H1 (cell line): ENCODE results near the gene TGFB1. TPM values are rescaled to one million over a fixed set of nuclear protein-coding genes. Genes with fewer than 3 reads are reported as not detected.

ENCODE experiments used
- CTCF ChIA-PET: fragments of 300-600 bp; sonication (Branson Sonifier 250); formaldehyde crosslinking; loops from one replicate; lab custom pipeline; 2021; ENCODE audit not compliant: partially characterized antibody; lab: Charles Lee
- POLR2A ChIA-PET: fragments of 300-600 bp; sonication (Branson Sonifier 250); formaldehyde crosslinking; loops from one replicate; lab custom pipeline; 2021; ENCODE audit warnings: inconsistent platforms; ENCODE audit not compliant: partially characterized antibody; lab: Charles Lee
- DNase-seq, 2 experiments: peaks; one replicate each; pipeline versions ENCODE4 v3.0.0 to v3.0.0-alpha.2; 2010 to 2022; ENCODE audit warnings: low spot score in 2 of 2, low read depth in 1 of 2, mixed read lengths in 1 of 2
- FAIRE-seq: peaks from 2 replicates; lab custom pipeline; 2011; peaks lifted over from hg19 to GRCh38; lab: Jason Lieb, UNC
- H2AFZ ChIP-seq: 2 replicates; pipeline ENCODE4 v1.8.1; 2012; ENCODE audit warnings: low read length, inconsistent platforms
- H2AK5ac ChIP-seq: 2 replicates; pipeline ENCODE4 v1.6.1; 2013; ENCODE audit warnings: low read depth, low read length
- H2BK120ac ChIP-seq: replicated peaks from 2 replicates; pipeline ENCODE3; 2013; ENCODE audit warnings: low read depth, low read length, inconsistent platforms
- H2BK12ac ChIP-seq: 2 replicates; pipeline ENCODE4 v1.6.1; 2013; ENCODE audit warnings: low read depth, low read length
- H2BK15ac ChIP-seq: 2 replicates; pipeline ENCODE4 v1.6.1; 2013; ENCODE audit warnings: low read length
- H2BK20ac ChIP-seq: 2 replicates; pipeline ENCODE4 v1.6.1; 2013; ENCODE audit warnings: low read length
- H2BK5ac ChIP-seq: 2 replicates; pipeline ENCODE4 v1.6.1; 2013; ENCODE audit warnings: low read depth, low read length
- H3K14ac ChIP-seq: 2 replicates; pipeline ENCODE4 v1.6.1; 2013; ENCODE audit warnings: inconsistent platforms; ENCODE audit not compliant: insufficient read length
- H3K18ac ChIP-seq: 2 replicates; pipeline ENCODE4 v1.6.1; 2013; ENCODE audit warnings: low read length; ENCODE audit errors: extremely low read depth
- H3K23ac ChIP-seq: 2 replicates; pipeline ENCODE4 v1.6.1; 2013; ENCODE audit warnings: inconsistent platforms; ENCODE audit not compliant: insufficient read length
- H3K23me2 ChIP-seq: 2 replicates; pipeline ENCODE4 v1.6.1; 2013; ENCODE audit warnings: low read depth, low read length
- H3K27ac ChIP-seq: 2 replicates; pipeline ENCODE4 v1.6.1; 2011; ENCODE audit warnings: low read depth, low read length, inconsistent platforms
- H3K27me3 ChIP-seq, 4 experiments: replicated peaks in 1 of 4; 1 replicate in 1 of 4; 2 replicates in 3 of 4; pipeline versions ENCODE4 v1.6.1 to v1.8.1; 2011 to 2013; ENCODE audit warnings: low read length in 3 of 4, mild to moderate bottlenecking in 3 of 4, inconsistent platforms in 2 of 4, mixed read lengths in 2 of 4, moderate library complexity in 1 of 4; ENCODE audit not compliant: control insufficient read depth in 3 of 4, insufficient read depth in 3 of 4; ENCODE audit errors: extremely low read depth in 1 of 4
- H3K36me3 ChIP-seq, 4 experiments: 2 replicates each; pipeline versions ENCODE4 v1.6.1 to v1.8.1; 2011 to 2013; ENCODE audit warnings: mild to moderate bottlenecking in 4 of 4, low read length in 3 of 4, moderate library complexity in 2 of 4, control low read depth in 1 of 4, inconsistent platforms in 1 of 4; ENCODE audit not compliant: insufficient read depth in 4 of 4, control insufficient read depth in 2 of 4
- H3K4ac ChIP-seq: replicated peaks from 2 replicates; pipeline ENCODE3; 2013; ENCODE audit warnings: low read length, low read depth, mixed read lengths, inconsistent platforms; ENCODE audit not compliant: insufficient read length
- H3K4me1 ChIP-seq, 4 experiments: replicated peaks in 1 of 4; 1 replicate in 1 of 4; 2 replicates in 3 of 4; pipeline versions ENCODE4 v1.6.1 to v1.8.1; 2011 to 2013; ENCODE audit warnings: low read length in 3 of 4, inconsistent platforms in 2 of 4, mixed read lengths in 1 of 4; ENCODE audit not compliant: insufficient read depth in 4 of 4, control insufficient read depth in 3 of 4
- H3K4me2 ChIP-seq, 2 experiments: 2 replicates each; pipeline versions ENCODE4 v1.6.1 to v1.8.1; 2011 to 2013; ENCODE audit warnings: low read depth in 2 of 2, low read length in 2 of 2, control low read depth in 1 of 2, inconsistent platforms in 1 of 2, mild to moderate bottlenecking in 1 of 2; ENCODE audit not compliant: insufficient read depth in 1 of 2
- H3K4me3 ChIP-seq, 4 experiments: fragments of 200-600, 300-600 bp in 1 of 4; sonication (generic), shearing (Covaris generic), sonication (Bioruptor Twin) in 1 of 4; 2 replicates each; pipeline versions ENCODE4 v1.5.1 to v1.8.1; 2011 to 2016; ENCODE audit warnings: low read length in 4 of 4, low read depth in 3 of 4, control low read depth in 2 of 4, inconsistent platforms in 2 of 4, mild to moderate bottlenecking in 2 of 4, mixed read lengths in 1 of 4, moderate library complexity in 1 of 4; ENCODE audit not compliant: insufficient read depth in 2 of 4; ENCODE audit errors: extremely low read depth in 1 of 4
- H3K56ac ChIP-seq: replicated peaks from 2 replicates; pipeline ENCODE3; 2013; ENCODE audit warnings: low read depth, mild to moderate bottlenecking, mixed read lengths, low read length, inconsistent platforms; ENCODE audit not compliant: insufficient read length
- H3K79me1 ChIP-seq: 2 replicates; pipeline ENCODE4 v1.6.1; 2013; ENCODE audit warnings: low read depth, low read length, control low read depth
- H3K79me2 ChIP-seq, 2 experiments: 2 replicates each; pipeline versions ENCODE4 v1.6.1 to v1.8.1; 2012 to 2013; ENCODE audit warnings: low read length in 2 of 2, mild to moderate bottlenecking in 2 of 2, inconsistent platforms in 1 of 2; ENCODE audit not compliant: insufficient read depth in 2 of 2, control insufficient read depth in 1 of 2
- H3K9ac ChIP-seq, 4 experiments: replicated peaks in 1 of 4; 1 replicate in 1 of 4; 2 replicates in 3 of 4; pipeline versions ENCODE4 v1.6.1 to v1.8.1; 2011 to 2013; ENCODE audit warnings: low read depth in 3 of 4, low read length in 3 of 4, control low read depth in 2 of 4, mild to moderate bottlenecking in 2 of 4, moderate library complexity in 2 of 4, inconsistent platforms in 1 of 4; ENCODE audit errors: extremely low read depth in 1 of 4
- H3K9me3 ChIP-seq, 2 experiments: 2 replicates each; pipeline versions ENCODE4 v1.6.1 to v1.8.1; 2012 to 2013; ENCODE audit warnings: mild to moderate bottlenecking in 2 of 2, moderate library complexity in 2 of 2, control low read depth in 1 of 2, inconsistent platforms in 1 of 2, low read depth in 1 of 2, low read length in 1 of 2, mixed read lengths in 1 of 2; ENCODE audit not compliant: insufficient read depth in 2 of 2
- H4K20me1 ChIP-seq, 2 experiments: replicated peaks in 1 of 2; 2 replicates each; pipeline versions ENCODE3 to v1.8.1; 2011 to 2013; ENCODE audit warnings: inconsistent platforms in 2 of 2, low read length in 2 of 2, mild to moderate bottlenecking in 1 of 2; ENCODE audit not compliant: insufficient read depth in 2 of 2, control insufficient read depth in 1 of 2
- H4K5ac ChIP-seq: 2 replicates; pipeline ENCODE4 v1.6.1; 2013; ENCODE audit warnings: low read length, low read depth, mixed read lengths, inconsistent platforms; ENCODE audit not compliant: insufficient read length
- H4K8ac ChIP-seq: 2 replicates; pipeline ENCODE4 v1.8.0; 2013; ENCODE audit warnings: mild to moderate bottlenecking, moderate library complexity, low read length, inconsistent platforms; ENCODE audit not compliant: insufficient read depth; ENCODE audit errors: extremely low read depth
- H4K91ac ChIP-seq: replicated peaks from 2 replicates; pipeline ENCODE3; 2013; ENCODE audit warnings: low read length, mixed read lengths, inconsistent platforms; ENCODE audit not compliant: insufficient read length
- CBX5 ChIP-seq: fragments of 300-800, 300-1000 bp; sonication (generic); IDR thresholded peaks from 2 replicates; pipeline ENCODE4 v1.7.1; 2016; ENCODE audit warnings: antibody characterized with exemption, low read length, low read depth
- CREB1 ChIP-seq: IDR thresholded peaks from 2 replicates; pipeline ENCODE4 v1.6.1; 2012; ENCODE audit warnings: inconsistent platforms
- HDAC2 ChIP-seq, 2 experiments: fragments of 300-600 bp in 1 of 2; sonication (generic) in 1 of 2; IDR thresholded peaks; 2 replicates each; pipeline ENCODE4 v1.6.1; 2011 to 2012; ENCODE audit warnings: low read depth in 2 of 2, low read length in 2 of 2, mild to moderate bottlenecking in 2 of 2, moderate library complexity in 2 of 2, borderline replicate concordance in 1 of 2, inconsistent platforms in 1 of 2
- JUN ChIP-seq: IDR thresholded peaks from 2 replicates; pipeline ENCODE4 v1.6.1; 2011; ENCODE audit warnings: low read depth, mild to moderate bottlenecking, improper control_type of control experiment, low read length
- POLR2A ChIP-seq, 2 experiments: IDR thresholded peaks; 1 replicate in 1 of 2; 2 replicates in 1 of 2; pipeline ENCODE4 v1.6.1; 2011; ENCODE audit warnings: low read depth in 2 of 2, low read length in 2 of 2, mild to moderate bottlenecking in 2 of 2; ENCODE audit errors: control extremely low read depth in 1 of 2
- SAP30 ChIP-seq: fragments of 300-600 bp; sonication (generic); IDR thresholded peaks from 2 replicates; pipeline ENCODE4 v1.7.1; 2012; ENCODE audit warnings: low read length, moderate library complexity, mild to moderate bottlenecking, inconsistent platforms; ENCODE audit not compliant: insufficient read depth, insufficient replicate concordance
- SP1 ChIP-seq: IDR thresholded peaks from 2 replicates; pipeline ENCODE4 v1.6.1; 2011; ENCODE audit warnings: low read depth, low read length
- TAF1 ChIP-seq: IDR thresholded peaks from 2 replicates; pipeline ENCODE4 v1.6.1; 2011; ENCODE audit warnings: mild to moderate bottlenecking, low read depth, low read length
- TCF12 ChIP-seq: IDR thresholded peaks from 2 replicates; pipeline ENCODE4 v1.6.1; 2011; ENCODE audit warnings: low read depth, mild to moderate bottlenecking, low read length
- TEAD4 ChIP-seq: IDR thresholded peaks from 2 replicates; pipeline ENCODE4 v1.6.1; 2012; ENCODE audit warnings: low read depth, low read length, inconsistent platforms, mixed read lengths
- USF2 ChIP-seq: IDR thresholded peaks from 2 replicates; pipeline ENCODE4 v1.6.1; 2011; ENCODE audit warnings: low read length, improper control_type of control experiment
- WGBS, 2 experiments: shearing (Covaris generic) in 1 of 2; methylation state at CpG; one replicate each; pipeline versions ENCODE4 v1.1.6 to v1.1.7; 2013 to 2015; ENCODE audit warnings: low lambda C conversion rate in 2 of 2, mixed read lengths in 2 of 2, inconsistent platforms in 1 of 2, low coverage in 1 of 2, missing lambda C conversion rate in 1 of 2; ENCODE audit not compliant: insufficient replicate concordance in 2 of 2, insufficient coverage in 1 of 2, insufficient read length in 1 of 2; ENCODE audit errors: extremely low coverage in 1 of 2, missing lambda C conversion rate in 1 of 2; 5-methylcytosine and 5-hydroxymethylcytosine counted together
- polyA plus RNA-seq, 7 experiments: library from polyadenylated mRNA; depleted of rRNA in 3 of 7; stranded (reverse) in 5 of 7; unstranded in 2 of 7; fragments of >200 nt in 5 of 7; fragments of 200-250 nt in 2 of 7; gene quantifications; 1 replicate in 5 of 7; 2 replicates in 1 of 7; 4 replicates in 1 of 7; pipeline versions ENCODE4 v1.2.1 to v1.2.3, GENCODE V29; 2011 to 2013; ENCODE audit warnings: missing spikeins in 2 of 7, mixed read lengths in 2 of 7
- total RNA-seq: library from RNA; stranded (reverse); fragmentation: NEBNext Ultra II Directional; extraction: Animal tissue kit (Norgen Biotek cat#: 25700); gene quantifications from 2 replicates; pipeline ENCODE4 v1.2.1, GENCODE V29; 2021

The TGFB1 gene
- total and polyA plus RNA-seq, 2 of the 8 experiments (the other 6 are each of a cell fraction or from before 2014, with no cell fraction given): 1.7 to 10.6 TPM

DNA sequence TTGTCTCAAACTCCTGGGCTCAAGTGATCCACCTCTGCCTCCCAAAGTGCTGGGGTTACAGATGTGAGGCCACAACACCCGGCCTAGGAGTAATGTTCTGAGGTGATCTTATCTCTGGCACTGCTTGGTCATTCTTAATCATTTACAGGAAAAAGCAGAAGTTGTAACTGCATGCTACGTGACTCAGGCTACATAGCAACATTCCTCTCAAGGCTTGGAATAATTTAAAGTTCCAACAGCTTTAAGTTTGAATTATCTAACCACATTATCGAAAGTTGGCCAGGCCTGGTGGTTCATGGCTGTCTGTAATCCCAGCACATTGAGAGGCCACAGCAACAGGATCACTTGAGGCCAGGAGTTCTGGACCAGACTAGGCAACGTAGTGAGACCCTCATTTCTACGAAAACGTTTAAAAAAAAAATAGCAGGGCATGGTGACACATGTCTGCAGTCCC lies 14.2 kb upstream of the TGFB1 start:
- FAIRE-seq (no peak), DNase-seq (no peak)
- Histone ChIP-seq H3K4ac (no peak overlapping the region), H4K5ac (no peak overlapping the region), H3K18ac (no peak overlapping the region), H3K36me3 (no peaks in the 10 kb centered on the region), H3K27ac (no peak overlapping the region), H2BK15ac (no peak overlapping the region), H3K27me3 (no peaks in the 10 kb centered on the region), H3K4me1 (peaks cover 0 to 6% (median 2%) of the 10 kb centered on the region in 4 experiments; a peak in 2 of 7 replicates), H3K9me3 (no peaks in the 10 kb centered on the region), H2BK5ac (no peak overlapping the region), H3K23ac (no peak overlapping the region), H3K4me2 (no peak overlapping the region), H3K23me2 (peaks cover 6% of the 10 kb centered on the region), H3K14ac (no peak overlapping the region), H4K8ac (no peak overlapping the region; the same call in 1 of the 2 replicates), H3K56ac (no peak overlapping the region), H2AK5ac (no peak overlapping the region), H3K79me2 (no peaks in the 10 kb centered on the region), H4K20me1 (no peaks in the 10 kb centered on the region), H2BK12ac (no peak overlapping the region), H3K9ac (no peak overlapping the region), H3K79me1 (peaks cover 6% of the 10 kb centered on the region), H4K91ac (no peak overlapping the region), H2AFZ (no peak overlapping the region), H2BK20ac (no peak overlapping the region), H2BK120ac (no peak overlapping the region), H3K4me3 (no peak overlapping the region)
- 93% methylated on average over 6 of the region's 6 CpGs; no CpG with 5 or more reads in 1 of the 2 experiments for WGBS, 2 experiments
- ChIA-PET POLR2A (interaction anchor here (1.4 kb wide), 2 partner anchors 9 to 15 kb away, joined by 3 read pairs; no protein-coding TSS in a partner anchor), CTCF (interaction anchor here (1.1 kb wide), 2 partner anchors 13 to 14 kb away, joined by 3 read pairs; partner anchors contain the start of gene TGFB1)
- TF ChIP-seq POLR2A (IDR thresholded peaks at IDR 0.05; ENCODE audit: control extremely low read depth in 1 of 2, low read depth in 2 of 2, low read length in 2 of 2) (no peak), TCF12 (no peak), SAP30 (no peak), CBX5 (no peak), CREB1 (no peak), SP1 (no peak), TEAD4 (no peak), HDAC2 (IDR thresholded peaks at IDR 0.05; ENCODE audit: borderline replicate concordance in 1 of 2, low read depth in 2 of 2, low read length in 2 of 2) (no peak), TAF1 (no peak), USF2 (no peak), JUN (no peak)
